ENCODE results near the gene BCAS1. TPM values are rescaled to one million over a fixed set of nuclear protein-coding genes. Genes with fewer than 3 reads are reported as not detected.
"Not testable (repeated sequence)": the region's sequence is repeated elsewhere in the genome, so short reads cannot be mapped to it uniquely, and the experiment has no call there.

The BCAS1 gene
- total RNA-seq, 1 donor from 2014 or later = under 0.01 TPM

GRCh38 chr20:54014293-54014926, 56.0 kb downstream of the BCAS1 start:
- TF ChIP-seq CTCF (conservative IDR thresholded peaks at IDR 0.05; ENCODE audit: low read depth, low read length) = no peak
- H3K4me3 ChIP-seq (ENCODE audit: low read depth, low read length) = no peak overlapping the region
- DNase-seq (ENCODE audit: low read depth) = no peak

GRCh38 chr20:54013471-54013870, 56.9 kb downstream of the BCAS1 start:
- no peak for DNase-seq (ENCODE audit: low read depth)
- no peak for TF ChIP-seq CTCF (conservative IDR thresholded peaks at IDR 0.05; ENCODE audit: low read depth, low read length)
- H3K4me3 ChIP-seq (ENCODE audit: low read depth, low read length) = no peak overlapping the region

GRCh38 chr20:54011346-54011745, 59.0 kb downstream of the BCAS1 start:
- H3K4me3 ChIP-seq (ENCODE audit: low read depth, low read length) = no peak overlapping the region
- DNase-seq (ENCODE audit: low read depth) = no peak
- TF ChIP-seq CTCF (conservative IDR thresholded peaks at IDR 0.05; ENCODE audit: low read depth, low read length) = no peak

- DNase-seq (ENCODE audit: low read depth); H3K4me3 ChIP-seq (ENCODE audit: low read depth, low read length): not testable (repeated sequence)
Observed at GRCh38 chr20:54006216-54006615, 64.2 kb downstream of the BCAS1 start.

- TF ChIP-seq CTCF (conservative IDR thresholded peaks at IDR 0.05; ENCODE audit: low read depth, low read length) = no peak
- no peak overlapping the region for H3K4me3 ChIP-seq (ENCODE audit: low read depth, low read length)
- no peak for DNase-seq (ENCODE audit: low read depth)
Observed at GRCh38 chr20:54005524-54005923, 64.9 kb downstream of the BCAS1 start.

- H3K4me3 ChIP-seq (ENCODE audit: low read depth, low read length) = no peak overlapping the region
- no peak for TF ChIP-seq CTCF (conservative IDR thresholded peaks at IDR 0.05; ENCODE audit: low read depth, low read length)
- DNase-seq (ENCODE audit: low read depth) = no peak
Observed at GRCh38 chr20:54004445-54004844, 65.9 kb downstream of the BCAS1 start.

- TF ChIP-seq CTCF (conservative IDR thresholded peaks at IDR 0.05; ENCODE audit: low read depth, low read length) = no peak
- DNase-seq (ENCODE audit: low read depth) = no peak
- no peak overlapping the region for H3K4me3 ChIP-seq (ENCODE audit: low read depth, low read length)
Observed at GRCh38 chr20:54002741-54003140, 67.7 kb downstream of the BCAS1 start.
